SJSA1 (cell line): ENCODE measurements around the gene ROCK1. TPM values are rescaled to one million over a fixed set of nuclear protein-coding genes. Genes with fewer than 3 reads are reported as not detected.
"Not testable (repeated sequence)": the region's sequence is repeated elsewhere in the genome, so short reads cannot be mapped to it uniquely, and the experiment has no call there.

Experiments
- DNase-seq, 2 experiments: peaks; one replicate each; pipeline ENCODE4 v3.0.0-alpha.2; 2015 to 2020; ENCODE audit warnings: low spot score in 2 of 2, low read depth in 1 of 2
- H3K27ac ChIP-seq: fragments of 250-450 bp; sonication (Bioruptor Pico); 2 replicates; pipeline ENCODE4 v1.5.1; 2020; ENCODE audit warnings: mild to moderate bottlenecking, moderate library complexity
- H3K27me3 ChIP-seq: fragments of 250-450 bp; sonication (Bioruptor Pico); replicated peaks from 2 replicates; pipeline ENCODE4 v1.5.1; 2020; ENCODE audit warnings: mild to moderate bottlenecking, moderate library complexity
- H3K36me3 ChIP-seq: fragments of 250-450 bp; sonication (Bioruptor Pico); 2 replicates; pipeline ENCODE4 v1.5.1; 2020; ENCODE audit warnings: mild to moderate bottlenecking
- H3K4me1 ChIP-seq: fragments of 250-450 bp; sonication (Bioruptor Pico); replicated peaks from 2 replicates; pipeline ENCODE4 v1.6.1; 2021; ENCODE audit warnings: mild to moderate bottlenecking
- H3K4me3 ChIP-seq: fragments of 250-450 bp; sonication (Bioruptor Pico); 2 replicates; pipeline ENCODE4 v1.5.1; 2020; ENCODE audit warnings: mild to moderate bottlenecking
- H3K9me3 ChIP-seq: fragments of 250-450 bp; sonication (Bioruptor Pico); replicated peaks from 2 replicates; pipeline ENCODE4 v1.5.1; 2020; ENCODE audit warnings: mild to moderate bottlenecking
- total RNA-seq: library from RNA; depleted of rRNA; stranded (reverse); fragments of >200 nt; shearing (Covaris generic); gene quantifications from 2 replicates; pipeline ENCODE4 v1.2.3, GENCODE V29; 2014; rRNA removed

Gene ROCK1
- total RNA-seq, 1 experiment from 2014 or later, result 43.0 TPM

DNA sequence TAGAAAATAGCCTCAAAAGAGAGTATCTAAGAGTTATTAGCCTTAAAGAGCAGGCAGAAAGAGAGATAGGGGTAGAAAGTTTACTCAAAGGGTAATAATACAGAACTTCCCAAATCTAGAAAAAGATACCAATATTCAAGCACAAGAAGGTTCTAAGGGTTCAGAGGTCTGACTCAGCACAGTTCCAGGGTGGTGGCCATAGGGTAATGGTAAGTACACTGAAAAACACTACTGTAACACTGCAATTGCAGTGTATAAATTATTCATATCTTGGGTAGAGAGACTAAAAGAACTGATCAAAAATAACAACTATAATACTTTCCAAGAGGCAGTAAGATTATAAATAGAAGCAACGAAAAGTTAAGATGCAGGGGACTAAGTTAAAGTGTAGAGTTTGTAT, 115.2 kb downstream of the ROCK1 start:
- no peak overlapping the region for H3K27ac ChIP-seq
- peaks cover 7% of the 10 kb centered on the region; the same call in 1 of the 2 replicates for H3K4me1 ChIP-seq
- H3K36me3 ChIP-seq, result peaks cover 23% of the 10 kb centered on the region
- no peak for DNase-seq
- H3K4me3 ChIP-seq, result no peak overlapping the region
- no peaks in the 10 kb centered on the region for H3K27me3 ChIP-seq
- no peaks in the 10 kb centered on the region for H3K9me3 ChIP-seq

DNA sequence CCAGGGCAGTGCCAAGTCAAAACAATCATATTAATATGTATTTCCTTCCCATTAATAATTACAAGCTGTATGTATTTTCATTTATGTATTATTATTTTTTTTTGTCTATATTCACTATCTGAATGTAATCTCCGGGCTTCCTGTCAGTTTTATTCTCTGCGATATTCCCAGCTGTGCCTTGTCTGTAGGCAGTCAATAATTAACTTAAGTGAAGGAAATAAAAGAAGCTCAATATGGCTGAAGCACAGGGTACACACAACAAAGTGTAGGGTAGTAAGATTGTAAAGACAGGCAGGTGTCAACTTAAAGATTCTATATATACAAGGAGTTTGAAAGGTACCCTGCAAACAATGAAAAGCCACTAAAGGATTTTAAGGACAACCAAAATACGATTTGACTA, 122.9 kb downstream of the ROCK1 start:
- DNase-seq, result no peak
- Histone ChIP-seq H3K27me3 (no peaks in the 10 kb centered on the region), H3K36me3 (peaks cover 45% of the 10 kb centered on the region), H3K4me3 (no peak overlapping the region), H3K4me1 (no peaks in the 10 kb centered on the region), H3K9me3 (no peaks in the 10 kb centered on the region), H3K27ac (no peak overlapping the region)

DNA sequence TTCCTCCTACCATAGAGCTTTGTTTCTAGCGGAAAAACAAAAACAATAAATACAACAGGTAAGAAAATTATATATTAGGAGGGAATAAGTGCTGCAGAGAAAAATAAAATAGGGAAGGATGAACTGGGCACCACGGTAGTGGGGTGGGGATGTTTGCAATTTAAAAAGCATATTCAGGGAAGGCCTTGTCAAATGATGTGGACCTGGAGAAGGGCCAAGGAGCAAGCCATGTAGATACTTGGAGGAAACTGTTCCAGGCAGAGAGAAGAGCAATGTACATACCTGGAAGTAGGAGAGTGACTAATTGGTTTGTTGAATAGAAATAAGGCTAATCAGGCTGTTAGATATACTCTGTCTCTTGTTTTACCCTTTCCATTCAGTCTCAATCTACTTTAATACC, 136.5 kb downstream of the ROCK1 start:
- Histone ChIP-seq H3K27ac (no peak overlapping the region), H3K4me1 (no peaks in the 10 kb centered on the region), H3K9me3 (no peaks in the 10 kb centered on the region), H3K36me3 (peaks cover 52% of the 10 kb centered on the region), H3K4me3 (no peak overlapping the region), H3K27me3 (no peaks in the 10 kb centered on the region)
- DNase-seq, result no peak

DNA sequence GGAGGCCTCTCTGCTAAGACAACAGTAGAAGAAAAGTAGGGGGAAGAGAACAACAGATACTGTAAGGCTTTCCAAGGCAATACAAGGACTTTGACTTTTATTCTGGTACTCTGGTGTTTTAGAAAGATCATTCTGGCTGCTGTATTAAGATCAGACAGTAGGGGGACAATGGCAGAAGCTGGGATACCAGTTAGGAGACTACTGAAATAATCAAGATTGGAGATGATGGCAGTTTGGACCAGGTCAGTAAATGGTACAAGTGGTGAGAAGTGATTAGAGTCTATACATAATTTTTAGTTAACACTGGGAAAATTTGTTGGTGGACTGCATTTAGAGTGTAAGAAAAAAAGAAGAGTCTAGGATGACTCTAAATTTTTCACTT, 139.7 kb downstream of the ROCK1 start:
- H3K27ac ChIP-seq, result no peak overlapping the region
- no peaks in the 10 kb centered on the region for H3K9me3 ChIP-seq
- no peaks in the 10 kb centered on the region for H3K27me3 ChIP-seq
- no peak overlapping the region for H3K4me3 ChIP-seq
- peaks cover 59% of the 10 kb centered on the region for H3K36me3 ChIP-seq
- no peaks in the 10 kb centered on the region for H3K4me1 ChIP-seq
- DNase-seq, result peak in 1 of 2 experiments; percentile 14

DNA sequence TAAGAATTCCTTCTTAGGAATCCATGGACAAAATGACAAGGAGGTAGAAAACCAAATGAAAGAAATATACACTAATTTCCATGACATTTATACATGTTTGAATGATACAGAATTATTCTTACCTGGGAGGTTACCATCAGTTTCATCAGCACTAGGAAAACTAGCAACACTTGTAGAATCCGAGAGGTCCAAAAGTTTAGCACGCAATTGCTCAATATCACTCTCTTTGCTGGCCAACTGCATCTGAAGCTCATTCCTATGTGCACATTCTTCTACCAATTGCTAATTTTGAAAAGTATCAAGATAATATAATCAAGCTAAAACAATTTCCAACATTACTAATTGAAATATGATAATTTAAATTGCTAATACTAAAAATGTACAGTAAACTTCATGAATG, 144.8 kb downstream of the ROCK1 start:
- no peak overlapping the region for H3K4me3 ChIP-seq
- no peaks in the 10 kb centered on the region for H3K9me3 ChIP-seq

DNA sequence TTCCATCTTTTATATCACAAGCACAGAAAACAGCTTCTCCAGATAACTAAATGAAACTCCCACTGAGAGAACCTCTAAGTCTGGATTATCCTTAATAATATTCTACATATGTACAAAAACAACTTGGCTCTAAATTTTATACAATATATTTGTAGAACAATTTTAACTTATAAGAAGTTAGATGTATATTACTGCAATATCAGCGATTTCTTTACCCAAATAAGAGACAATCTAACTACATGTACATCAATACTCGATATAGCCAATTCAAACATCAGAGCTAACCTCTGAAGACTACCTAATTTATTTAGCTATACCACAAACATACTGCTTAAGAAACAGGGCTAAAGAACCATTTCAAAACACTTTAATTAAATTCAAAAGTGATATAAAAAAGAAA, 148.6 kb downstream of the ROCK1 start:
- no peak for DNase-seq
- H3K27me3 ChIP-seq, result no peaks in the 10 kb centered on the region; the same call in 1 of the 2 replicates
- peaks cover 30% of the 10 kb centered on the region for H3K36me3 ChIP-seq
- no peak overlapping the region for H3K27ac ChIP-seq
- H3K4me1 ChIP-seq, result peaks cover 8% of the 10 kb centered on the region; the same call in 1 of the 2 replicates
- no peak overlapping the region for H3K4me3 ChIP-seq
- H3K9me3 ChIP-seq, result no peaks in the 10 kb centered on the region

More for the DNA sequence above, 144.8 kb downstream of the ROCK1 start:
- Histone ChIP-seq H3K27ac (no peak overlapping the region), H3K36me3 (peaks cover 57% of the 10 kb centered on the region), H3K4me1 (no peaks in the 10 kb centered on the region), H3K27me3 (no peaks in the 10 kb centered on the region; the same call in 1 of the 2 replicates)
- no peak for DNase-seq

DNA sequence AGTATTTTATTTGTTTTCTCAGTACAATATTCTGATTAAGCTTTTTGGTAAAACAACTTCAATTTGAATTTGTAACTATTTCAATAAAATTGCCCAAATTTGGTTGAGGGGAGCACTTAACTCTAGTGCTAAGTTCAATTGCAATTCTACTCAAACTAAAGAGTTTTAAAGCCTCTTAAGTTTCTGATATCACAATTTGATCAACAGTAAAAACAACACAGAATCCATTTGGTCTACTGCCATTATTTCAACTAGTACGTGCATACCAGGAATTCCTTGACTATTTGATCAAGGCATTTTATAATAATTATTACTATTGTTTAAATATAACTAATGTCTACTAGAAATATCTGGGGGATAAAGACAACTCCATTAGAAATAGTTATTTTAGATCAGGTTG, 150.9 kb downstream of the ROCK1 start:
- Histone ChIP-seq H3K9me3 (no peaks in the 10 kb centered on the region), H3K4me3 (no peak overlapping the region), H3K36me3 (peaks cover 9% of the 10 kb centered on the region), H3K27me3 (no peaks in the 10 kb centered on the region; the same call in 1 of the 2 replicates), H3K27ac (no peak overlapping the region), H3K4me1 (peaks cover 8% of the 10 kb centered on the region; the same call in 1 of the 2 replicates)
- DNase-seq, result no peak

DNA sequence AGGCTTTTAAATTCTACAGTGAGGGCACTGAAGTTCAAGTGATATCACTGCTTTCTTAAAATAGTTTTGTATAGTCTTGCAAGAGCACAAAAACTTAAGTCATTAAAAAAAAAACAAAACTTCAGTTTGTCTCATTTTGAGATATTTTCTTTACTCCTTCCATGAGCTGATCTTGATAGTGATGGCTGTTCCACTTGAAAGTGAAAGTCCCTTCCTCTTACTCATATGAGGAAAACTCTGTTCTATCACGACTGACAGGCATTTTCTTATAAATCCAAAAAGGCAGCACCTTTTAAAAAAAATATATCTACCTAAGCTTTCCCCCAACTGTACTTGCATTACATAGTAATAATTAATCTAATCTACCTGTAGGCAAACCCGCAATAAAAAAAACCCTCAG, 160.8 kb downstream of the ROCK1 start:
- H3K27ac ChIP-seq, H3K27me3 ChIP-seq, DNase-seq, H3K36me3 ChIP-seq, H3K4me1 ChIP-seq, H3K9me3 ChIP-seq, H3K4me3 ChIP-seq: not testable (repeated sequence)

Other genes with a start within 250 kb of the ROCK1 start
- 0.81 and 1.2 TPM in 2 replicates for gene GREB1L, start 130.4 kb upstream of the ROCK1 start, total RNA-seq